GM18519 (cell line): ENCODE results near the gene NID1.

Experiments used
- ATAC-seq: cut with Tn5 transposase; IDR thresholded peaks from one replicate; pipeline ENCODE4 v1.9.1; 2021; ENCODE audit warnings: mild to moderate bottlenecking, moderate library complexity; ENCODE audit not compliant: unreplicated experiment, low FRiP score

The NID1 gene, protein sequence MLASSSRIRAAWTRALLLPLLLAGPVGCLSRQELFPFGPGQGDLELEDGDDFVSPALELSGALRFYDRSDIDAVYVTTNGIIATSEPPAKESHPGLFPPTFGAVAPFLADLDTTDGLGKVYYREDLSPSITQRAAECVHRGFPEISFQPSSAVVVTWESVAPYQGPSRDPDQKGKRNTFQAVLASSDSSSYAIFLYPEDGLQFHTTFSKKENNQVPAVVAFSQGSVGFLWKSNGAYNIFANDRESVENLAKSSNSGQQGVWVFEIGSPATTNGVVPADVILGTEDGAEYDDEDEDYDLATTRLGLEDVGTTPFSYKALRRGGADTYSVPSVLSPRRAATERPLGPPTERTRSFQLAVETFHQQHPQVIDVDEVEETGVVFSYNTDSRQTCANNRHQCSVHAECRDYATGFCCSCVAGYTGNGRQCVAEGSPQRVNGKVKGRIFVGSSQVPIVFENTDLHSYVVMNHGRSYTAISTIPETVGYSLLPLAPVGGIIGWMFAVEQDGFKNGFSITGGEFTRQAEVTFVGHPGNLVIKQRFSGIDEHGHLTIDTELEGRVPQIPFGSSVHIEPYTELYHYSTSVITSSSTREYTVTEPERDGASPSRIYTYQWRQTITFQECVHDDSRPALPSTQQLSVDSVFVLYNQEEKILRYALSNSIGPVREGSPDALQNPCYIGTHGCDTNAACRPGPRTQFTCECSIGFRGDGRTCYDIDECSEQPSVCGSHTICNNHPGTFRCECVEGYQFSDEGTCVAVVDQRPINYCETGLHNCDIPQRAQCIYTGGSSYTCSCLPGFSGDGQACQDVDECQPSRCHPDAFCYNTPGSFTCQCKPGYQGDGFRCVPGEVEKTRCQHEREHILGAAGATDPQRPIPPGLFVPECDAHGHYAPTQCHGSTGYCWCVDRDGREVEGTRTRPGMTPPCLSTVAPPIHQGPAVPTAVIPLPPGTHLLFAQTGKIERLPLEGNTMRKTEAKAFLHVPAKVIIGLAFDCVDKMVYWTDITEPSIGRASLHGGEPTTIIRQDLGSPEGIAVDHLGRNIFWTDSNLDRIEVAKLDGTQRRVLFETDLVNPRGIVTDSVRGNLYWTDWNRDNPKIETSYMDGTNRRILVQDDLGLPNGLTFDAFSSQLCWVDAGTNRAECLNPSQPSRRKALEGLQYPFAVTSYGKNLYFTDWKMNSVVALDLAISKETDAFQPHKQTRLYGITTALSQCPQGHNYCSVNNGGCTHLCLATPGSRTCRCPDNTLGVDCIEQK

GRCh38 chr1:236064674-236065508 lies at the start of gene NID1:
NID1 (minus strand) TSS chr1:236065090; CDS start chr1:236065079, 11 bp downstream.
- ATAC-seq, result no peak

DNA sequence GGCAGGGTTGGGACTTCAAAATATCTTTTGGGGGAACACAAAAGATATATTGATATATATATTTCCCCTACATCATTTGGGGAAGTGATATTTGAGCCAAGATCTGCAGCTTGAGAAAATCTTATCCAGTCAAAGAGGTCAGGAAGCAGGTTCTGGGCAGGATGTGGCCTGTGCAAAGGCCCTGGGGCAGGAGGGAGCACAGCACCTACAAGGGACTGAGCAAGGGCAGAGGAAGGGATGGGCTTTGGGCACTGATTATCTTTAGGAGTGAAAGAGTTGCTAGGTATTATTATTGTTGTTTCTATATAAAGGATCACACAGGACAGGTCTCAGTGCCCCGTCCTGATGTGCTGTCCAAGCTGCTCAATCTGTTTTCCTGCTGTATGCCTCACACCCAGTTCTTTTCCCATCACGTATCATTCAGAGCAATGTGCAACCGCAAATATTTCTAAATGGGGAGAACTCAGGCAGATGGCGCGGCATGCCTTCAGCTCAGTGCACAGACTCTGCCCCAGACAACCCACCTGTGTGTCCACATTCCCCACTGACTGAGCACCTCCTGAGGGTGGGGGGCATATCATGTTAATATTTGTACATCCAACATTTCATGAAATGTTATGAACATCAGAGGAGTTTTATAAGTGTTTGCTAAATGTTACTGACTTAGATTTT lies 49.3 kb upstream of the NID1 start:
- ATAC-seq, result no peak

- no peak for ATAC-seq
Observed at GRCh38 chr1:236113324-236114032, 48.6 kb upstream of the NID1 start.

DNA sequence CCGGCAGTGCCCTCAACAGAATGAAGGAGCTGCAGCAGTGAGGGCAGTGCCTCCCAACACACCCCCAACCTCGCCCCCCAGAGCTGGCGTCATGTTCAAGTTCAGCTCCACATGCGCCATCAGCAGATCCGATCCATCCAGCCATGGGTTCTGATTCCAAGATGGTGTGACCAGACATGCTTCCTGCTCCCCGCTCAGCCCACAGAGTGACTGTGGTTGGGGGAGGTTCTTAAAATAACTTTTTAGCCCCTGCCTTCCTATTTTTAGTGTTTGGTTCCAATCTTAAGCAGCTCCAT lies 47.4 kb upstream of the NID1 start:
- no peak for ATAC-seq

GRCh38 chr1:236111527-236112331 lies 46.8 kb upstream of the NID1 start:
- no peak for ATAC-seq

GRCh38 chr1:236110137-236110536 lies 45.2 kb upstream of the NID1 start:
- ATAC-seq, result no peak

DNA sequence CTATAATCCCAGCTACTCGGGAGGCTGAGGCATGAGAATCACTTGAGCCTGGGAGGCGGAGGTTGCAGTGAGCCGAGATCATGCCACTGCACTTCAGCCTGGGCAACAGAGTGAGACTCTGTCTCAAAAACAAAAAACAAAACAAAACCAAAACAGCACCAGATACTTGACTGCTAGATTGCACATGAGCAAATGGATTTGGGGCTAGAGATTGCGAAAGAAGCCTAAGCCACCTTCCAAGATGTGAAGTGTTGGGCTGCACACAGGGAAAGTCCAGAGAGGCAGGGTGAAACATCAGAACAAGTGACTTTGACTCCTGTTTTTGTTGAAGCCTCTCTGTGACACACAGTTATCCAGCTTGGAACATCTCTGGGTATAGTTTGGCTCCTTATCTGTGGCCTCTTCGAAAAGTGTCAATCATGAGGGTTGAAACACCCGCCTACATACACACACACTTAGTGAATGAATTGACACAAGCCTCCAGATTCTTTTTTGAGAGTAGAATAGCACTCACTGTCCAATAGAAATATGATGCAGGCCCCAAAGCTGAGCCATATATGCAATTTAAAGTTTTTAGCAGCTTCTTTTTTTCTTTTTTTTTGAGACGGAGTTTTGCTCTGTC lies 43.2 kb upstream of the NID1 start:
- ATAC-seq, result no peak

DNA sequence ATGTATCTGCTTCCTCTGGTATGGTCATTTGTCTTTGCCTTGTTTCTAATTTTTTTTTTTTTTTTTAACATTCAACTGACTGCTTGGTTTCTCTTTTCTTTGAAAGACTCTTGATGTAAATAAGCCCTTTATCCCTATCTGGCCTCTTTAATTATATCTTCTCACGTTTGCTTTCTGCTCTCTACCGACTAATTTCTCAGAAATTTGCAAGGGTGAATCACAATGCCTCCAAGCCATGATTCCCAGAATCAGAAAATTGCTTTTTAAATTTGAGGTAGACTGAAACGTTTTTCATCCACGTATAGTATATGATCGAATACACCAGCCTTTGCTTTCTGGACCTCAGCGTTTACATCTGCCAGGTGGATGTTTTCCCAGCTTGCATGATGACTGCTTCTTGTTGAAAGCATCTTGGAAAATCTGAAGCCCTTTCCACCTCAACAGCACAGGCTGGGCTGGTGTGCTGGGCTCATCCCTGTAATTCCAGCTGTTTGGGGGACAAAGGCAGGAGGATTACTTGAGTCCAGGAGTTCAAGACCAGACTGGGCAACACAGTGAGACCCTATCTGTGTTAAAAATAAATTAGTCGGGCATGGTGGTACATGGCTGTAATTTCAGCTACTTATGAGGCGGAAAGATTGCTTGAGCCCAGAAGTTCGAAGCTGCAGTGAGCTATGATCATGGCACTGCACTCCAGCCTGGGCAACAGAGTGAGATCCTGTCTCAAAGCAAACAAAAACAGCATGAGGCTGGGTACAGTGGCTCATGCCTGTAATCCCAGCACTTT lies 42.4 kb upstream of the NID1 start:
- ATAC-seq, result no peak

- ATAC-seq, result no peak
Observed at GRCh38 chr1:236103646-236104218, 38.8 kb upstream of the NID1 start.

GRCh38 chr1:236103059-236103458 lies 38.2 kb upstream of the NID1 start:
- no peak for ATAC-seq

GRCh38 chr1:236102611-236103010 lies 37.7 kb upstream of the NID1 start:
- no peak for ATAC-seq

- ATAC-seq, result no peak
Observed at GRCh38 chr1:236101233-236102200, 36.6 kb upstream of the NID1 start.

DNA sequence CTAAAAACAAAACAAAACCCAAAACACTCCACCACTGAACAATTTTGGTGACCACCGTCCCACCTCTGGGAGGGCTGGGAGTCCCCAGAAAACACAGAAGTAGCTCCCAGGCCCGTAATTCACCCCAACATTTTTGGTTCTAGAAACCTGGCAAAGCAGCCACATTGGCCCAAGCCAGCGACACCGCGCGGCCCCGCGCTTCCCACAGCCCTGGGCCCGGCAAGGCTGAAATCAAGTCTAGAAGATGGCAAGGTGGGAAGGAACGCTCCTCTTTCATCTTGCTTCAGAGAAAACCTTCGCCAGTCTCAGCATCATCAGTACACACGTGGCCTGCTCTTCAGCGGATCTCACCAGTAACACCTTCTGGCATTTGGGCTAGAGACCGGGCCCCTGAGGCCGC lies 35.9 kb upstream of the NID1 start:
- ATAC-seq, result no peak

DNA sequence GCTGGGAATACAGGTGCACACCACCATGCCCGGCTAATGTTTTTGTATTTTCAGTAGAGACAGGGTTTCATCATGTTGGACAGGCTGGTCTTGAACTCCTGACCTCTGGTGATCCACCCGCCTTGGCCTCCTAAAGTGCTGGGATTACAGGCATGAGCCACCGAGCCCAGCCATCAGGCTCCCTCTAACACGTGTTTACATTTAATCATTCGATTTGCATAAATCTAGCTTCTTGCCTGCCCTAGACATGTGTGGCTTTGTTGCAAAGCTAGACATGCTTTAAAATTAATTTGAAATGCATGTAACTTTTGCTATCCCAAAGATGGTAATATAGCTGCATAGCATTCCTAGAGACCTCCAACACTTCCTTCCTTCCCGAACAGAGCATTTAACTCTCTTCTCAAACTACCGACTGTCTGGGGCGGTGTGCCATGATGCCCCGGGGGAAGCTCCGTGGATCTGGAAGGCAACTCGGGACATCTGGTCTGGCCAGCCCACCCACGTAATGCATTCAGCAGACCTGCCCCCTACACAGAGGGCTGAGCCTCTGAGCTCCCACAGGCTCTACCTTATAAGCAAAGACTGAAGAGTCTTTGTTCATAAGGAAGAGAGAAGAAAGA lies 34.6 kb upstream of the NID1 start:
- ATAC-seq, result no peak

GRCh38 chr1:236098267-236098666 lies 33.4 kb upstream of the NID1 start:
- no peak for ATAC-seq
